Common myeloid progenitor, CD34-positive (primary cell): ENCODE measurements around the gene COPG1.

ENCODE experiments used
- CTCF ChIA-PET: fragments of 350-600 bp; sonication (Branson Sonifier 250); formaldehyde crosslinking; loops from one replicate; lab custom pipeline; 2021; ENCODE audit warnings: antibody characterized with exemption; lab: Charles Lee
- POLR2A ChIA-PET: fragments of 350-600 bp; sonication (Branson Sonifier 250); formaldehyde crosslinking; loops from one replicate; lab custom pipeline; 2021; ENCODE audit warnings: antibody characterized with exemption; lab: Charles Lee
- DNase-seq, 3 donors: peaks; one replicate each; pipeline versions ENCODE4 v3.0.0 to v3.0.0-alpha.2; 2013
- H3K27ac ChIP-seq, 2 experiments: 1 replicate in 1 of 2; 2 replicates in 1 of 2; pipeline ENCODE4 v1.7.0; 2013; ENCODE audit warnings: inconsistent platforms in 2 of 2, low read length in 2 of 2, mild to moderate bottlenecking in 2 of 2, low read depth in 1 of 2, moderate library complexity in 1 of 2; ENCODE audit not compliant: severe bottlenecking in 2 of 2, insufficient read depth in 1 of 2, poor library complexity in 1 of 2
- H3K27me3 ChIP-seq, 5 experiments: replicated peaks in 2 of 5; 1 replicate in 3 of 5; 2 replicates in 2 of 5; pipeline versions ENCODE4 v1.6.1 to v1.7.0; 2013; ENCODE audit warnings: low read length in 4 of 5, mild to moderate bottlenecking in 2 of 5, moderate library complexity in 2 of 5, inconsistent platforms in 1 of 5; ENCODE audit not compliant: insufficient read depth in 5 of 5, control insufficient read depth in 4 of 5
- H3K36me3 ChIP-seq, 4 experiments: 1 replicate in 2 of 4; 2 replicates in 2 of 4; pipeline versions ENCODE4 v1.6.1 to v1.7.0; 2013; ENCODE audit warnings: low read length in 3 of 4, control low read depth in 1 of 4, mild to moderate bottlenecking in 1 of 4; ENCODE audit not compliant: control insufficient read depth in 4 of 4, insufficient read depth in 4 of 4
- H3K4me1 ChIP-seq, 4 experiments: 1 replicate in 3 of 4; 2 replicates in 1 of 4; pipeline versions ENCODE4 v1.6.1 to v1.7.1; 2013; ENCODE audit warnings: low read length in 3 of 4, mild to moderate bottlenecking in 3 of 4, control low read depth in 1 of 4, inconsistent platforms in 1 of 4, moderate library complexity in 1 of 4; ENCODE audit not compliant: control insufficient read depth in 4 of 4, insufficient read depth in 4 of 4; ENCODE audit errors: control extremely low read depth in 1 of 4
- H3K4me3 ChIP-seq, 7 experiments: 1 replicate in 4 of 7; 2 replicates in 3 of 7; pipeline versions ENCODE4 v1.5.1 to v1.7.0; 2013; ENCODE audit warnings: mild to moderate bottlenecking in 7 of 7, low read length in 6 of 7, moderate library complexity in 6 of 7, inconsistent platforms in 2 of 7, low read depth in 2 of 7, control low read depth in 1 of 7; ENCODE audit not compliant: insufficient read depth in 4 of 7, control insufficient read depth in 1 of 7; ENCODE audit errors: extremely low read depth in 1 of 7
- H3K9me3 ChIP-seq, 5 experiments: 1 replicate in 4 of 5; 2 replicates in 1 of 5; pipeline versions ENCODE4 v1.6.1 to v1.7.1; 2013; ENCODE audit warnings: low read length in 4 of 5, mild to moderate bottlenecking in 2 of 5, inconsistent platforms in 1 of 5, low read depth in 1 of 5, moderate library complexity in 1 of 5; ENCODE audit not compliant: control insufficient read depth in 4 of 5, insufficient read depth in 2 of 5; ENCODE audit errors: control extremely low read depth in 1 of 5
- WGBS: methylation state at CpG from one replicate; pipeline ENCODE4 v1.1.5; 2013; ENCODE audit not compliant: insufficient coverage; 5-methylcytosine and 5-hydroxymethylcytosine counted together

COPG1 gene

GRCh38 chr3:129304962-129305222, 55.5 kb downstream of the COPG1 start:
- Histone ChIP-seq H3K4me3 (peak overlapping the region in 2 of 7 experiments; percentile 24 to 40), H3K4me1 (peaks cover 8 to 27% (median 25%) of the 10 kb centered on the region in 4 experiments), H3K9me3 (no peaks in the 10 kb centered on the region), H3K27me3 (no peaks in the 10 kb centered on the region), H3K36me3 (peaks cover 7 to 28% (median 18%) of the 10 kb centered on the region in 4 experiments), H3K27ac (no peak overlapping the region)
- ChIA-PET CTCF (interaction anchor here (1.5 to 2.1 kb wide), 3 partner anchors 9 to 25 kb away, joined by 4 to 7 read pairs (median 6); a partner anchor contains a TSS), POLR2A (interaction anchor here (1.0 to 2.4 kb wide), 3 partner anchors 9 to 26 kb away, joined by 3 to 11 read pairs (median 6); partner anchors contain the start of gene HMCES)
- WGBS = 100% methylated on average over 1 of the region's 1 CpG
- DNase-seq = no peak

DNA sequence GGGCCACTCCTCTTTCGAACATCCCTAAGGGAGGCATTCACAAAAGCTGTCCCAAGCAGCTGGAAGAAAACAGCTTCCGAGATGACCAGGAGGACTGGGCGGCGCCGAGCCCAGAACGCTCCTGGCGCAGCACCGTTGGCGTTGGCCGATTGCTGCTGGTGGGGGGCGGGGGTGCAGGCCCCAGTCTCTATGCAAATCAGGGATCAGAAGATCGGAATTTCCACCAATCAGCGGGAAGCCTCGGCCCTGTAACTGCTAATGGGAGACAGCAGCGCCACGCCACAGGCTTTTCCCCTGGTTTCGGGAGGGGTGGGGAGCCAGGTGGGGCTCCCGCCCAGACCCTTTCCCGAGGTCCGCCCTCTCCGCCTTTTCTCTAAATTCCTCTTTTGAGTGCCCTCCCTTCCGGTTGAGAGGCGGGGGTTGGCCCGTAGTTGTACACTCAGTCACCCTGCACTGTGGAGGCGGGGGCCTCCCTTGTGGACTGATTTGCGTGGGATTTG, 56.2 kb downstream of the COPG1 start:
- Histone ChIP-seq H3K4me1 (peaks cover 8 to 27% (median 25%) of the 10 kb centered on the region in 4 experiments), H3K9me3 (no peaks in the 10 kb centered on the region), H3K27ac (peak overlapping the region in 1 of 2 experiments; percentile 32), H3K36me3 (peaks cover 5 to 23% (median 15%) of the 10 kb centered on the region in 4 experiments), H3K27me3 (no peaks in the 10 kb centered on the region), H3K4me3 (peak overlapping the region in 5 of 7 experiments; percentile 46 to 74 (median 59))
- ChIA-PET CTCF (interaction anchor here (0.6 to 2.1 kb wide), 4 partner anchors 8 to 141 kb away, joined by 4 to 6 read pairs (median 4); a partner anchor contains a TSS), POLR2A (interaction anchor here (0.6 to 2.4 kb wide), 4 partner anchors 8 to 27 kb away, joined by 3 to 11 read pairs (median 6); partner anchors contain the start of gene HMCES)
- 5% methylated on average over 18 of the region's 26 CpGs for WGBS
- peak; percentile 64 to 84 (median 83) for DNase-seq

DNA sequence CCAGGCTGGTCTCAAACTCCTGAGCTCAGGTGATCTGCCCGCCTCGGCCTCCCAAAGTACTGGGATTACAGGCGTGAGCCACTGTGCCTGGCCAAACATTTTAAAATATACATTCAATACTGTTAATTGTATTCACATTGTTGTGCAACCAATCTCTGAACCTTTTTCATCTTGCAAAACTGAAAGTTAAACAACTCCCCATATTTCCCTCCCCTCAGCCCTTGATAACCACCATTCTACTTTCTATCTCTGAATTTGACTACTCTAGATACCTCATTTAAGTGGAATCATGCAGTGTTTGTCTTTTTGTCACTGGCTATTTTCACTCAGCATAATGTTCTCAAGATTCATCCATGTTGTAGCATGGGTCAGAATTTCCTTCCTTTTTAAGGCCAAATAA, 59.2 kb downstream of the COPG1 start:
- no CpG with 5 or more reads among the region's 3 CpGs for WGBS
- no peak overlapping the region for H3K27ac ChIP-seq
- DNase-seq = no peak
- H3K4me3 ChIP-seq = no peak overlapping the region
- no peaks in the 10 kb centered on the region for H3K27me3 ChIP-seq
- ChIA-PET CTCF (interaction anchor here (1.1 kb wide), 1 partner anchor 30 kb away, joined by 3 read pairs; the partner anchor contains the start of gene HMCES), POLR2A (interaction anchor here (1.7 kb wide), 1 partner anchor 8 kb away, joined by 4 read pairs; no protein-coding TSS in a partner anchor)
- H3K9me3 ChIP-seq = no peaks in the 10 kb centered on the region
- H3K4me1 ChIP-seq = peaks cover 8 to 29% (median 27%) of the 10 kb centered on the region in 4 experiments
- peaks cover 0 to 5% (median 1%) of the 10 kb centered on the region in 4 experiments for H3K36me3 ChIP-seq

GRCh38 chr3:129310111-129311011, 61.0 kb downstream of the COPG1 start:
- POLR2A ChIA-PET = no interaction called here

DNA sequence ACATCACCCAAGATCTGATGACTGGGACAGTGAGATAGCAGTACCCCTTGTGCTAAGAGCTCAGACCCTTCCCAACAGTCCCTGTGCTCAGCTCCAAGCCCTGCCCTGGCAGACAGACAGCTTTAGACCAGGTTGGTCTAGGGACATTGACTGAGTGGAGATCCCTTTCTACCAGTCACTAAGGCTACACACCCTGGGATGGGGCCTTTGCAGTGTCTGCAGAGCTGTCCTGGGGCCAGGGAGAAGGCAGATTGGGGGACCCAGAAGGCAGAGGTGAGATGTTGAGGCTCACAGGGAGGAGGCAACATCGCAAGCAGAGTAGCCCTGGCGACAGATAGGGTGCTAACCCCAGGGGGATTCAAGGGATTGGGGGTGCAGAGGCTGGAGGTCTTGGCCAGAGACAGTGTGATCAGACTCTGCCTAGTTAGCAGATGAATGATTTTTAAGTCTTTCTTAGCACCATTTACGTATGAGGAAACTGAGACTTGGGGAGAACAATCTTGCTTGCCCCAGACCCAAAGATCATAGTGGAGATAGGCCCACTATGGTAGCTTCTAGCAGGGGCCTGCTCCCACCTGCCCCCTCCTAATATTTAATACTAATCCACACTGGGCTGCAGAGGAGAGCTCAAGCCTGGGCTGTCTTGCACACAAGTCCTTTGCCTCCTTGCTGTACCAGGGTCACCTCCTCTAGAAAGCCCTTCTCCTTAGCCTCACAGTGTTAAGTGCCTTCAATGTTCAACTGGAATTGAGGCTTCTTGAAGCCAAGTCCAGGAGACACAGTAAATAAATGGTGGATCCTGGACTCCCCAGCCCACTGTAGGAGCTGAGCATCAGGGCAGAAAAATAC, 61.9 kb downstream of the COPG1 start:
- no peaks in the 10 kb centered on the region for H3K27me3 ChIP-seq
- ChIA-PET POLR2A (interaction anchor here (1.2 kb wide), 1 partner anchor 32 kb away, joined by 3 read pairs; the partner anchor contains the start of gene HMCES), CTCF (interaction anchor here (0.7 to 1.9 kb wide), 3 partner anchors 18 to 73 kb away, joined by 3 to 6 read pairs (median 3); no protein-coding TSS in a partner anchor)
- H3K4me1 ChIP-seq = peaks cover 4 to 17% (median 16%) of the 10 kb centered on the region in 4 experiments
- H3K36me3 ChIP-seq = no peaks in the 10 kb centered on the region
- no peaks in the 10 kb centered on the region for H3K9me3 ChIP-seq
- 89% methylated on average over 2 of the region's 3 CpGs for WGBS
- no peak overlapping the region for H3K4me3 ChIP-seq
- DNase-seq = no peak
- H3K27ac ChIP-seq = no peak overlapping the region

More at GRCh38 chr3:129310111-129311011, 61.0 kb downstream of the COPG1 start:
- CTCF ChIA-PET = interaction anchor here (1.3 kb wide), 1 partner anchor 22 kb away, joined by 3 read pairs; no protein-coding TSS in a partner anchor
- no peaks in the 10 kb centered on the region for H3K27me3 ChIP-seq
- 87% methylated on average over 5 of the region's 7 CpGs for WGBS
- H3K4me3 ChIP-seq = no peak overlapping the region
- DNase-seq = no peak
- peaks cover 9 to 26% (median 23%) of the 10 kb centered on the region in 4 experiments for H3K4me1 ChIP-seq
- no peak overlapping the region for H3K27ac ChIP-seq
- no peaks in the 10 kb centered on the region for H3K9me3 ChIP-seq
- no peaks in the 10 kb centered on the region for H3K36me3 ChIP-seq

GRCh38 chr3:129312021-129312639, 62.7 kb downstream of the COPG1 start:
- Histone ChIP-seq H3K27ac (no peak overlapping the region), H3K4me3 (peak overlapping the region in 1 of 7 experiments; percentile 92), H3K36me3 (no peaks in the 10 kb centered on the region), H3K4me1 (peaks cover 4 to 23% (median 19%) of the 10 kb centered on the region in 4 experiments), H3K27me3 (no peaks in the 10 kb centered on the region), H3K9me3 (no peaks in the 10 kb centered on the region)
- CTCF ChIA-PET = interaction anchor here (0.7 to 1.9 kb wide), 3 partner anchors 10 to 74 kb away, joined by 3 to 6 read pairs (median 3); no protein-coding TSS in a partner anchor
- 100% methylated on average over 2 of the region's 2 CpGs for WGBS
- peak in 2 of 3 donors; percentile 18 to 35 for DNase-seq
- POLR2A ChIA-PET = interaction anchor here (1.2 kb wide), 1 partner anchor 33 kb away, joined by 3 read pairs; the partner anchor contains the start of gene HMCES
